Stimulated activated CD4-positive, alpha-beta T cell treated with anti-CD3 and anti-CD28 coated beads, Interleukin-4, amount 100 ng/mL, for 24 hours (primary cell): ENCODE measurements around the gene AP3B1.
"Not testable (repeated sequence)": the region's sequence is repeated elsewhere in the genome, so short reads cannot be mapped to it uniquely, and the experiment has no call there.

ENCODE experiments used
- DNase-seq: peaks from one replicate; pipeline ENCODE4 v3.0.0-alpha.2; 2020

Gene AP3B1

GRCh38 chr5:78133423-78133822 is 161.1 kb downstream of the AP3B1 start:
- DNase-seq = no peak

DNA sequence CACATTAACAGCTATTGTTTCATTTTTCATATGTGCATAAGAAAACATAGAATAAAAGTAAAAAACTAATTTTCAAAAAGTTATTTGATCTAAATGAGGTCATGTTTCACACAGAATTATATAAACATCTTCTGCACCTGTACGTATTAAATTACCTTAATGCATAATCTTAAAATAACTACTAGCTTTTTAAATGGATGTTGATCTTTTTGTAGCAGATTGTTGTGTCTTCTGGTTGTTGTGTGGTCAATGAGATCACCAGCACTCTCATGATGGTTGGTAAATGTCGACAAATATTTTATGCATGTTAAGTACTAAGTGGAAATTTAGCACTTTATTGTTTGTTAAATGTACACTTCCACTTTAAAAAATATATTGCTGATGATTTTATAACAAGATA is 162.0 kb downstream of the AP3B1 start:
- no peak for DNase-seq

DNA sequence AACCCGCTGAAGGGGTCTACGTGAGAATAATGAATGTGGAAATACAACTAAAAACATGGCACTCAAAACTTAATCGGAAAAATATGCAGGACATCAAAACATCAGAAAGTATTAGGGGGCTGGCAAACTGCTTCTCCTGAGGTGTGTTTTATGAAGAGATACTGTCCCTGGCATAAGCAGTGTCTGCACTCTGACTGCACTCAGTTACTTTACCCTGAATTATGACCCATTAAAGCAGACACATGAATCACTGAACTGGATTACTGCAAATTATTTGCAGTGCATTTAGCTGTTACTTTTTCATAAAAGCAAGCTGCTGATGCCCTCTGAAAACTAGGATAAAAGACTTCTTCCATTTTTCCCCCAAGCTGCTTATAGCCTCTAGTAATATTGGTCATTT is 164.9 kb downstream of the AP3B1 start:
- DNase-seq = no peak

DNA sequence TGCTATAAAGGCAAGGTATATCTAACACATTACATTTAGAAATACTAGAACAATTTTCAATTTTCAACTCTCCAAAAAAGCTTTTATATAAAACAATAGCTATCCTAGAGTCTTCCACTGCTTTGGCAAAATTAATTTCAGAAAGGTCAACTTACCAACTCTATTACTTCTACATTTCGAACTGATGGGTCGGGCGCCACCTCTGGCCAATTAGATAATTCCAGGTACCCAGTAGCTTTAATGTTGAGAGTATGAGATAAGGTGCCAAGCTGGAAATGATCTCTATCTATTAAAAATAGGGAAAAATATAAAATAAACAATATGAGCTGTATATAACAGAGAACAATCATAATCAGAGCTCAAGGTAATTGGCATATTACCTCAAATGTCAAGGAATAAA is 166.6 kb downstream of the AP3B1 start:
- no peak for DNase-seq

- DNase-seq = no peak
Observed at GRCh38 chr5:78126536-78126935, 168.0 kb downstream of the AP3B1 start.

DNA sequence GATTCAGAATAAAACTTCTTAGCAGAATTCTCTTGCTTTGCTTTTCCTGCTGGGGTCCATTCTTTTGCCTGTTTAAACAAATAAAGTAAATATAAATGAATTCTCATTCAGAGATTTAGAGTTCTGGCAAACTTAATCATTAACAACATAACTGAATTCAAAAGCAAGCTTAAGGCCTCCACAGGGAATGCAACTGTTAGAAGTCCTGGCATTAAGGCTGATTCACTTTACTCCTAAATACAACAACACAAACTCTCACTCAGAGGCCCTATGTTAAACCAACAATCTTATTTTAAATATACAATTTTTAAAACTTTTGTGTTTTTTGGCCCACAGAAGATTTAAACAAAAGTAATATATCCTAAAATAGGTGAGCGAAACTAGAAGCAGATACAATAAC is 178.3 kb downstream of the AP3B1 start:
- DNase-seq = no peak

- DNase-seq = no peak
Observed at GRCh38 chr5:78113689-78114264, 180.7 kb downstream of the AP3B1 start.

DNA sequence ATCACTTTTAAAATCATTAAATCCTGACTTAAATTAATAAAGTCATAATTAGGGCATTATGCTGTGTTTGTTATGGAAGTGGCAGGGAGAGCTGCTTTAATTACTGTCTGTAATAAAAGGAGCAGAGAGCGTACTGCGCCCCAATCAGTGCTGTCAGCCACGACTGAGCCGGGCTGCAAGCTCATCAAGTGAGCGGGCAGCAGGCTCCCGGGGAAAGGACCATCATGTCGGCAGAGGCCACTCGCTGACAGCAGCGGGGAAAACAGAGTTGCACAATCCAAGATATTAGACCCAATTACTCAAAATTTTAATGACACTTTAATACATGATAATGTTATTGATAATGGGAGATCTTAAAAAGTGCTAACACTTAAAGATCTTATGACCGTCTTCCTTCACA is 181.6 kb downstream of the AP3B1 start:
- no peak for DNase-seq

- DNase-seq = no peak
Observed at GRCh38 chr5:78109891-78110324, 184.6 kb downstream of the AP3B1 start.

GRCh38 chr5:78108564-78108963 is 185.9 kb downstream of the AP3B1 start:
- DNase-seq = no peak

DNA sequence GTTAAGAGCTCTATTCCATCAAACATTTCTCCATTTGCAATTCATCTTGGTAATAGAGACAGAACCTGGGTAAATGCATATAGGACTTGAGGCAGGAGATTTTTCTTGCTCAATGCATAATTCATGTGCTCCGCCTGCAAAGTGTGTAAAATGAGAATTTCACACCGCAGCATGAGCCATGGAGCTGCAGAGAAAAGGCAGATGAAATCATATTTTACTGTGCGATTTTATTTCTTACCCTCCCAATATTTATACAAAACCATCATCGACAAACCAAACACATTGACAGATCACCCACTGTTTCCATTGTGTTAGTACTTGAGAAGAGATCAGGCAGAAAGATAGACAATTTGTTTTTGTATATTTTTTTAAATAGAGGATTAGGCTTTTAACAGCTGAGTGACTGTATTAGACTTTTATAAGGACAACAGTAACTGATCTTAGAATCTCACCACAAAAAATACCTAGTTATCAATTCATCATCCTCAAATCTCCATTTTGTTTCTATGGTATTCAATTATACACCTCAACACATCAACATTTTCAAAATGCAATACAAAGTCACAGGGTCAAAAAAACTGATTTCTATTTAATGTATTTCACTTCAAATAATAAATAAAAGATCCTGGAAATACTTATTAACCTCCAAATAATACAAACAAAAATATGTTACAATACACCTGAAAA is 191.1 kb downstream of the AP3B1 start:
- DNase-seq = no peak

- DNase-seq = no peak
Observed at GRCh38 chr5:78102500-78102899, 192.0 kb downstream of the AP3B1 start.

GRCh38 chr5:78095125-78095524 is 199.4 kb downstream of the AP3B1 start:
- DNase-seq = no peak

- DNase-seq = no peak
Observed at GRCh38 chr5:78090002-78090401, 204.5 kb downstream of the AP3B1 start.

GRCh38 chr5:78078858-78079257 is 215.6 kb downstream of the AP3B1 start:
- DNase-seq = no peak

GRCh38 chr5:78077369-78078068 is 217.0 kb downstream of the AP3B1 start:
- DNase-seq = no peak

DNA sequence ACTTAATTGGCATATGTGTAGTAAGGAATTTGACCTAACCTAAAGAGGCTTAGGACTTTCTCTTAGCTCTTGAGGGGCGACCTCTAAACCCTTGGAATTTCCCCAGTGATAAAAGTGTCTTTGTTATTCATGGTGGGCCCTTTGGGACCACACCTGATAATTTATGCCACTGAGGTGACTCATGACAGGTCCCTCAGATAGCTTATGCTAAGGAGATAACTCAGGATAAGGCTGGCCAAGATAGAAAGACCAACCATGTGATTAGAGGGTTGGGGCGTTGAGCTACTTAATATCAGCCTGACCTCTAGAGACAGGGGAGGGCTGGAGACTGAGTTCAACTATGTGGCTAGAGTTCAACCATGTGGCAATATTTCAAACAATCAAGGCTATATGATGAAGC is 218.1 kb downstream of the AP3B1 start:
- DNase-seq = no peak

GRCh38 chr5:78075301-78075700 is 219.2 kb downstream of the AP3B1 start:
- DNase-seq = no peak

DNA sequence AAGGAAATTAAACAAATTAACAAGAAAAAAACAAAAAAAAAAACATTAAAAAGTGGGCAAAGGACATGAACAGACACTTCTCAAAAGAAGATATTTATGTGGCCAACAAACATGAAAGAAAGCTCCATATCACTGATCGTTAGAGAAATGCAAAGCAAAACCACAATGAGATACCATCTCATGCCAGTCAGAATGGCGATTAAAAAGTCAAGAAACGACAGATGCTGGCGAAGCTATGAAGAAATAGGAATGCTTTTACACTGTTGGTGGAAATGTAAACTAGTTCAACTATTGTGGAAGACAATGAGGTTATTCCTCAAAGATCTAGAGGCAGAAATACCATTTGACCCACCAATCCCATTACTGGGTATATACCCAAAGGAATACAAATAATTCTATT is 223.8 kb downstream of the AP3B1 start:
- not testable (repeated sequence) for DNase-seq

DNA sequence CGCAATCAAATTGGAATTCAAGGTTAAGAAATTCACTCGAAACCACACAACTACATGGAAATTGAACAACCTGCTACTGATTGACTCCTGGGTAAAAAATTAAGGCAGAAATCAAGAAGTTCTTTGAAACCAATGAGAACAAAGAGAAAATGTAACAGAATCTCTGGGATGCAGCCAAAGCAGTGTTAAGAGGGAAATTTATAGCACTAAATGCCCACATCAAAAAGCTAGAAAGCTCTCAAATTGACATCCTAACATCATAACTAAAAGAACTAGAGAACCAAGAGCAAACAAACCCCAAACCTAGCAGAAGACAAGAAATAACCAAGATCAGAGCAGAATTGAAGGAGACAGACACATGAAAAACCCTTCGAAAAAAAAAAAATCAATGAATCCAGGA is 226.9 kb downstream of the AP3B1 start:
- not testable (repeated sequence) for DNase-seq

GRCh38 chr5:78066722-78067121 is 227.8 kb downstream of the AP3B1 start:
- DNase-seq = not testable (repeated sequence)

DNA sequence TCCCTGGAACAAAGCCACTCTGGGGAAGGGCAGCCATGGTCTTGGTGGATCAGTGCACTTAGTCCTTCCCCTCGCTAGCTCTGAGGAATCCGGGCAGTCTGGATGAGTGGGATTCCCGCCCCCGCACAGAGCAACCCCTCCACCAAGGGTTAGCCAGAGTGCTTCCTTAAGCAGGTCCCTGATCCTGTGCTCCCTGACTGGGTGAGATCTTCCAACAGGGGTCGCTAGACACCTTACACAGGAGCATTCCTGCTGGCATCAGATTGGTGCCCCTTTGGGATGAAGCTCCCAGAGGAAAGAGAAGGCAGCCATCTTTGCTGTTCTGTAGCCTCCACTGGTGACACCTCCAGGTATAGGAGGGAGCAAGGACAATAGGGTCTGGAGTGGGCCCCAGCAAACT is 228.8 kb downstream of the AP3B1 start:
- DNase-seq = no peak

GRCh38 chr5:78064941-78065472 is 229.5 kb downstream of the AP3B1 start:
- DNase-seq = no peak

- no peak for DNase-seq
Observed at GRCh38 chr5:78063495-78063894, 231.0 kb downstream of the AP3B1 start.
